NCI-H82 (cell line): ENCODE data around the gene CLEC18B.
"Not testable (repeated sequence)": the region's sequence is repeated elsewhere in the genome, so short reads cannot be mapped to it uniquely, and the experiment has no call there.

Experiments used
- DNase-seq: peaks from one replicate; lab custom pipeline; 2025; lab: John Stamatoyannopoulos, UW

CLEC18B gene

GRCh38 chr16:74420612-74421481 is at the start of gene CLEC18B:
CLEC18B (minus strand) TSS chr16:74421478; CDS start chr16:74421270, 208 bp downstream.
- not testable (repeated sequence) for DNase-seq

GRCh38 chr16:74469946-74470478 is 48.7 kb upstream of the CLEC18B start:
- DNase-seq, result no peak

- no peak for DNase-seq
Measured at GRCh38 chr16:74468807-74469525, 47.7 kb upstream of the CLEC18B start.

- no peak for DNase-seq
Measured at GRCh38 chr16:74466872-74467271, 45.6 kb upstream of the CLEC18B start.

- no peak for DNase-seq
Measured at GRCh38 chr16:74465851-74466685, 44.8 kb upstream of the CLEC18B start.

- no peak for DNase-seq
Measured at GRCh38 chr16:74465281-74465680, 44.0 kb upstream of the CLEC18B start.

GRCh38 chr16:74463888-74464287 is 42.6 kb upstream of the CLEC18B start:
- DNase-seq, result no peak

GRCh38 chr16:74462361-74462760 is 41.1 kb upstream of the CLEC18B start:
- DNase-seq, result no peak

GRCh38 chr16:74461826-74462225 is 40.5 kb upstream of the CLEC18B start:
- no peak for DNase-seq

- DNase-seq, result no peak
Measured at GRCh38 chr16:74460542-74460941, 39.3 kb upstream of the CLEC18B start.

- DNase-seq, result no peak
Measured at GRCh38 chr16:74456290-74456625, 35.0 kb upstream of the CLEC18B start.

- DNase-seq, result no peak
Measured at GRCh38 chr16:74455619-74456289, 34.5 kb upstream of the CLEC18B start.

- no peak for DNase-seq
Measured at GRCh38 chr16:74455213-74455612, 33.9 kb upstream of the CLEC18B start.

- no peak for DNase-seq
Measured at GRCh38 chr16:74451951-74452758, 30.9 kb upstream of the CLEC18B start.

- DNase-seq, result no peak
Measured at GRCh38 chr16:74450967-74451760, 29.9 kb upstream of the CLEC18B start.

GRCh38 chr16:74450236-74450635 is 29.0 kb upstream of the CLEC18B start:
- DNase-seq, result no peak

GRCh38 chr16:74449470-74449869 is 28.2 kb upstream of the CLEC18B start:
- no peak for DNase-seq

GRCh38 chr16:74448990-74449389 is 27.7 kb upstream of the CLEC18B start:
- no peak for DNase-seq

- DNase-seq, result no peak
Measured at GRCh38 chr16:74447578-74447977, 26.3 kb upstream of the CLEC18B start.

GRCh38 chr16:74446866-74447265 is 25.6 kb upstream of the CLEC18B start:
- DNase-seq, result no peak
